GM21528 (cell line): ENCODE results near the gene HSPB2.
A peak's percentile ranks its signal among the peaks of the same experiment; 100 is the strongest.
"Not testable (repeated sequence)": the region's sequence is repeated elsewhere in the genome, so short reads cannot be mapped to it uniquely, and the experiment has no call there.

ENCODE experiments used
- ATAC-seq: cut with Tn5 transposase; IDR thresholded peaks from one replicate; pipeline ENCODE4 v1.9.1; 2021; ENCODE audit warnings: mild to moderate bottlenecking, moderate library complexity; ENCODE audit not compliant: unreplicated experiment, low FRiP score

HSPB2 gene, protein sequence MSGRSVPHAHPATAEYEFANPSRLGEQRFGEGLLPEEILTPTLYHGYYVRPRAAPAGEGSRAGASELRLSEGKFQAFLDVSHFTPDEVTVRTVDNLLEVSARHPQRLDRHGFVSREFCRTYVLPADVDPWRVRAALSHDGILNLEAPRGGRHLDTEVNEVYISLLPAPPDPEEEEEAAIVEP

DNA sequence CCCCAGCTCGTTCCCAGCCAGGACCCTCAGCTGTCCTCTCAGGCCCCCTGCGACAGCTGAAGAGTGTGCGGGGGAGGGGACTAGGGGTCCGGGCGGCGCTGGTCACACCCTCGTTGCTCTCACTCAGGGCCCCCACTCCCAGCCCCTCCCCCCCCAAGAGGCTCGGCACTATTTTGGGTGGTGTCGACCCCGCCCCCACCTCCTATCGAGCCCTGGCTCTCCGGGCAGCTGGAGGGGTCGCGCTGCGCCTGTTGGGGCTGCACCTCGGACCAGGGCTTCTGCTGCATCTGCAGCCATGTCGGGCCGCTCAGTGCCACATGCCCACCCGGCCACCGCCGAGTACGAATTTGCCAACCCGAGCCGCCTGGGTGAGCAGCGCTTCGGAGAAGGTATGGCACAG is at the start of gene HSPB2:
Gene HSPB2, plus strand, starts transcription at position 200 of the 400 bp plus-strand sequence. Its CDS starts 96 bp downstream, at position 296.
- no peak for ATAC-seq

DNA sequence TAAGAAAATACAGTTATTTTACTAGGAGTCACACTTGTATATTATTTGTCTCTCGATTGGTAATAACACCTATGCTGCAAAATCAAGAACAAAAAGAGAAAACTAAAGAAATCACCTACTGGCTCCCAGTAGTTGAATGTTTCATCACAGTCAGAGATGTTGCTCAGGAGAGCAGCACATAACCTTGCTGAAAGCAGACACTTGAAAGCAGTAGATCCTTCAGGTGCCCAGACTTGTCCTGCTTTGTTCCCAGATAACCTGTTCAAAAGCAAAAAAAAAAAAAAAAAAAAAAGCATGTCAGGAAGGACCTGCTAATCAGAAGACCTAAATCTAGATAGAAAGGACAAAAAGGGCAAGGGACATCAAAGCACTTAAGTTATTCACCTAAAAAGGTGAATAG is 42.4 kb upstream of the HSPB2 start:
- no peak for ATAC-seq

- peak; percentile 12 for ATAC-seq
These were observed 42.0 kb upstream of the HSPB2 start for GRCh38 chr11:111870522-111870885.

DNA sequence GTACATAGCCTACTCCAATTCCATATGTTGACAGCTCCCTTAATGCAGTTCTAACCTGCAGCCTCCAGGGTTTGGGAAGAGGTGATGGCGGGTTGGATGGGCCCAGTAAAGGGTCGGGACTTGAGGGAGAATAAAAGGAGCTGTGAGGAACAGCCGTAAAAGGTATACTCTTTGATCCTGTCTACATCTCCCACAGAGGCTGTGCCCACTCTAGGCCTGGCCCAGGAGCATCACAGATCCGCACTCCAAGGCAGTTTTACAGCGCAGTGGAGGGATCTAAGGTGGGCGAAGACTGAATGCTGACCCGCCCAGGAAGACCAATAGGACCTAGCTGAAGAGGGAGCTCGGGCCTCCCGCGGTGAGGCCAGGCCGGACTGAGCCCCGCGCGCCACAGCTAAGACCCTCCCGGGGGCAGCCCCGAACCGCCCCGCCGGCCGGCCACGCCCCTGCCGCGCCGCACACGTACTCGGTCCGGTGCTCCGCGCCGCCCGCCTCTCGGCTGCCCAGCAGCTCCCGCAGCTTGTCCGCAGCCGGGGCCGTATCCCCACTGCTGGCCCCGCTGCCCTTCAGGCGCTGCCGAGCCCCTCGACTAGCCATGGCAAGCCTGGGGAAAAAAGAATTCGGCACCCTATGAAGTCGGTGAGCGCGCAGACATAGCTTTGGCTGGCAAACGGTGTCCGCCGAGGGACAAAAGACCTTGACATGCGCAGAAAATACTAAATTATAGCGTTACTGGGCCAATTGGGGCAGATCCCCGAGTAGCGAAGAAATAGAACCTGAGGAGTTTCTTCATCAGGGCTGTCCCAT is 41.4 kb upstream of the HSPB2 start, which contains the start of gene ALG9:
Gene ALG9, minus strand, starts transcription at position 696 of the 807 bp plus-strand sequence. Its CDS starts 99 bp downstream, at position 597.
- peak; percentile 92 for ATAC-seq

DNA sequence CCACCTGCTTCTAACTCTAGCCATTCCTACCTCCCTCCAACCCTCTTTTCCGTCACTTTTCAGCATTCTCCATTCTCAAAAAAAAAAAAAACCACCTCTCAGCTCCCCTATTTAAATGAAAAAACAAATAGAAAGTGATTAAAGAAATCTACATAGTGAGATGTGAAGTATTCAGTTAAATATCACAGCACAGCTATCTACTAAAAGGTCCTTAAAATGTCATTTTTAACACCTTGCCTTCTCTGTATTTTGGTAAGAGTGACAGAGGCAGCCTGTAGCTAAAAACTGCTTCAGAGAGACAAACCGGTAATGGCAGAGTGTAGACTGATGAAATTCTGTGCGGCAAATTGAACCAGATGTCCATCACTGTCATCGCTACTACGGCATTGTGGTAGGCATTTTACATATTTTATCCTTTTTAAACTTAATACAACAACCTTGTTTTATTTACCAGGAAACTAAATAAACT is 40.8 kb upstream of the HSPB2 start:
- ATAC-seq, result no peak

GRCh38 chr11:111878385-111878848 is 34.1 kb upstream of the HSPB2 start:
- ATAC-seq, result peak; percentile 12

GRCh38 chr11:111878849-111879636 is 33.5 kb upstream of the HSPB2 start, which contains the start of the genes CFAP68 and FDXACB1:
TSS of gene CFAP68 (plus strand) at chr11:111879541. CDS start at chr11:111879561, 20 bp downstream.
TSS of gene FDXACB1 (minus strand) at chr11:111879165. CDS start at chr11:111879132, 33 bp downstream.
- ATAC-seq, result peak; percentile 93

DNA sequence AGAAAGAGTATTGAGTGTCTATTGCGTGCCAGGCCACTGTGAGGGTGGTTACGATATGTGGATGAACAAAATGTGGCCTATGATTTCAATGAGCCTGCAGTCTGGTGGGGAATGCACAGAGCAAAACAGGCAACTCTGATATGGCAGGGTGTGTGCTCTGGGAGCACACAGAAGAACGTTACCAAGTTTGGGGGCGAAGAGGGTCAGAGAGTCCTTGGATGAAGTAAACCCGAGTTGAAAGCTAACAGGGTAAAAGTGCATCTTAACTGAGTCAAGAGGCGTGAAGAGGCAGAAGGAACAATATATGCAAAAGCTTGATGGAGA is 32.9 kb upstream of the HSPB2 start:
- peak; percentile 0 for ATAC-seq

- ATAC-seq, result no peak
These were observed 30.3 kb upstream of the HSPB2 start for GRCh38 chr11:111882202-111882601.

- ATAC-seq, result not testable (repeated sequence)
These were observed 27.5 kb upstream of the HSPB2 start for GRCh38 chr11:111885053-111885452.

DNA sequence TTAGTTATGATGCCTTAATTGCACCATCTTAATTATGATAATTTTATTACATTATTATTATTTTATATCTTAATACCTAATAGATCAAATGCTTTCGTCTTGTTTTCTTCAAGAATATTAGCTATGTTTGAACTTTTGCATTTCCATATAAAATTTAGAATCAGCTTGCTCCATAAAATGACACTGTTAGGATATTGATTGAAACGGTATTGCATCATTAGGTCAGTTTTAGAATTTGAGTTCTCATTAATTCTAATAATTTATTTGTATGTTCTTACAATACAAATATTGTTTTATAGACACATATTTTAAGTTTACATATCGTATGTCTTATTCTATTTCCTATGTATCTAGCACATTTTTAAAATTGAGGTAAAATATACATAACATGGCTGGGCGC is 26.5 kb upstream of the HSPB2 start:
- no peak for ATAC-seq

DNA sequence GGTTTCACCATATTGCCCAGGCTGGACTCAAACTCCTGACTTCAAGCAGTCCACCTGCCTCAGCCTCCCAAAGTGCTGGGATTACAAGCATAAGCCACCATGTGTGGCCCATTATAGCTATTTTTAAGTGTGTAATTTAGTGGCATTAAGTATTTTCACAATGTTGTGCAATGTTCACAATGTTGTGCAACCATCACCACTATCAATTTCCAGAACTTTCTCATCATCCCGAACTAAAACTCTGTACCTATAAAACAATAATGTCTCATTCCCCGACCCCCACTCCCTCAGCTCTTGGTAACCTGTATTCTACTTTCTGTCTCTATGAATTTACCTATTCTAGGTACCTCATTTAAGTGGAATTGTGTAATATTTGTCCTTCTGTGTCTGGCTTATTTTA is 25.7 kb upstream of the HSPB2 start:
- no peak for ATAC-seq

DNA sequence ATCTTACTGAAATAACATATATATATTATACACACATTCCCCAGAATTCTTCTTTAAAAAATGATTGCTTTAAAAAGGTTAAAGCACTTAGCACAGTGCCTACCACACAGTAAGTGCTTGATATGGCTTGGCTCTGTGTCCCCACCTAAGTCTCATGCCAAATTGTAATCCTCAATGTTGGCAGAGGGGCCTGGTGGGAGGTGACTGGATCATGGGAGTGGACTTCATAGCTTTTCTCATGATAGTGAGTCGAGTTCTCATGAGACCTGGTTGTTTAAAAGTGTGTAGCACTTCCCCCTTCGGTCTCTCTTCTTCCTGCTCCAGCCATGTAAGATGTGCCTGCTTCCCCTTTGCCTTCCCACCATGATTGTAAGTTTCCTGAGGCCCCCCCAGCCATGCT is 7.1 kb upstream of the HSPB2 start:
- no peak for ATAC-seq

- no peak for ATAC-seq
These were observed 5.9 kb upstream of the HSPB2 start for GRCh38 chr11:111906680-111907079.

GRCh38 chr11:111908639-111909305 is 3.8 kb upstream of the HSPB2 start:
- no peak for ATAC-seq

DNA sequence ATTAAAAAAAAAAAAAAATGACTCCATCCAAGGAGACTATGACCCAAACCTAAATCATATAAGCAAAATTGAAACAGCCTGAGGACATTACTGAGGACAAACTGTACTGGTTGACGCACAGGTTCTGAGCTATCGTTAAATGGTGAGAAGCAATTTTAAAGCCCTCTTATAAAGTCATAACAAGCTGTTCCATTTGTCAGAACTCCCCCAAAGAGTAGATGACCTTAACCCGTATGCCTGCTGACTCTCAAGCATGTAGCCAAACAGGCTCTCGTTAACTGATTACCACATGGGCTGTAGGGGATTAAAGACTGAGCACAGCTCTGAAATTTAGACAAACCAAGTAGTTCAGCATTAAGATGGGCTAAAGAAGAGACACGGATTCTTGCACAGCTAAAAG is 3.2 kb upstream of the HSPB2 start:
- ATAC-seq, result no peak

- ATAC-seq, result no peak
These were observed 1.6 kb upstream of the HSPB2 start for GRCh38 chr11:111910676-111911562.

DNA sequence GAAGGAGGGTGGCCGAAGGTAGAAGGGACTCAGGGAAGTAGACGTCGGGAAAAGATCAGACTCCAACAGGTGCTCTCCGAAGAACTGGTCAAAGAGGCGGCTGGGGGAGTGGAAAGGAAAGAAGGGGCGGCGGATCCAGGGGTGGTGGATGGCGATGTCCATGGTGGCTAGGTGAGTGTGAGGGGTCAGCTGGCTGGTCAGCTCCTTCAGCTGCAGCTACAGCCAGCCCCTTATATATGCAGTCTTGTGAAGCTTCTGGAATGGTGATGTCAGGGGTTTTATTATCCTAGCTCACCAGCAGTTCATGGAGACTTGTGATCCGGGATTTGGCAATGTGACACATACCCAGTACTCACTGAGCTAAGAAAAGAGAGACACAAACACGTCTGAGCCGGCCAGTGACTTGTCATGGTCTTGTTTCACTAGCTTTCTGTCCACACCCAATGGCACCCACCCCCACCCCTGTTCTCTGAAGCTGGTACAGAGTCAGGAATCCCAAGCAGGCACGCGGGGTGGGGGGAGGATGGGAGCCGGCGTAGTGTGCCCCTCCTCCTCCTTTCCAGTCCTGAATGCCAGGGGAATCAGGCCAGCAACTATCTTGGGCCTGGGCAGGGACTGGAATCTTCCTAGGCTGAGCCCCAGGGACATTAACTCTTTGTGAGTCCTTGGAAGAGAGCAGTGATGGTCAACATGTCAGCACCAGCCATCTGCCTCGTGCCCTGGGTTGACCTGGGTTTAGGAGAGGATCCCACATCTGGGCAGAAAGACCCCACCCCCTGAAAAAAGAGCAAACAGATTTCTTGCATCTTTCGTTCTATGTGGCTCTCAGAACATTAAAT is 752 bp upstream of the HSPB2 start, which contains the start of gene CRYAB:
Gene CRYAB, minus strand, starts transcription at position 208 of the 839 bp plus-strand sequence. Its CDS starts 46 bp downstream, at position 162.
- no peak for ATAC-seq
